ENCODE measurements around the gene COX6A1. TPM values are rescaled to one million over a fixed set of nuclear protein-coding genes. Genes with fewer than 3 reads are reported as not detected.

The COX6A1 gene
- total RNA-seq, 1 experiment from 2014 or later = 464 TPM

- ChIA-PET POLR2A (interaction anchor here (0.7 kb wide), 1 partner anchor 99 kb away, joined by 3 read pairs; the partner anchor contains the start of gene COQ5), CTCF (interaction anchor here (0.6 to 1.3 kb wide), 3 partner anchors 12 to 94 kb away, joined by 3 read pairs; no protein-coding TSS in a partner anchor)
- ATAC-seq = no peak
Measured at GRCh38 chr12:120429368-120429767, 8.5 kb upstream of the COX6A1 start.

More at GRCh38 chr12:120429368-120429767, 8.5 kb upstream of the COX6A1 start:
- BruUV-seq (replicated peaks) = no TSS peak
- intact Hi-C loops (cut with micrococcal nuclease) = loop anchor here (5.0 kb wide), 1 partner anchor 52 kb away; no protein-coding TSS in a partner anchor
- H3K79me2 ChIP-seq (ENCODE audit: insufficient read depth, low read length) = no peaks in the 10 kb centered on the region
- H4K20me1 ChIP-seq (ENCODE audit: insufficient read depth) = no peaks in the 10 kb centered on the region
- H3K27me3 ChIP-seq (ENCODE audit: insufficient read depth, low read length) = no peaks in the 10 kb centered on the region
- no peak overlapping the region for H2AFZ ChIP-seq (ENCODE audit: low read depth, low read length, poor library complexity, severe bottlenecking)
- no peak overlapping the region for H3K9ac ChIP-seq (ENCODE audit: low read length)
- no peaks in the 10 kb centered on the region for H3K36me3 ChIP-seq (ENCODE audit: control insufficient read depth in 1 of 2, insufficient read depth in 2 of 2, low read length in 2 of 2)
- RAD21 ChIA-PET (ENCODE audit: low non-redundant PET in 1 of 2, low total read pairs in 2 of 2, uncharacterized antibody in 2 of 2, unreplicated experiment in 2 of 2) = no interaction called here
- no peak overlapping the region for H3K4me2 ChIP-seq (ENCODE audit: low read length)
- no peak for TF ChIP-seq ZFX (IDR thresholded peaks at IDR 0.05)
- no peak for TF ChIP-seq RAD21 (IDR thresholded peaks at IDR 0.05; ENCODE audit: low read depth)
- TF ChIP-seq POLR2A (IDR thresholded peaks at IDR 0.05; ENCODE audit: borderline replicate concordance, extremely low read depth, insufficient read depth, insufficient read length) = no peak
- TF ChIP-seq, protein P1, sequence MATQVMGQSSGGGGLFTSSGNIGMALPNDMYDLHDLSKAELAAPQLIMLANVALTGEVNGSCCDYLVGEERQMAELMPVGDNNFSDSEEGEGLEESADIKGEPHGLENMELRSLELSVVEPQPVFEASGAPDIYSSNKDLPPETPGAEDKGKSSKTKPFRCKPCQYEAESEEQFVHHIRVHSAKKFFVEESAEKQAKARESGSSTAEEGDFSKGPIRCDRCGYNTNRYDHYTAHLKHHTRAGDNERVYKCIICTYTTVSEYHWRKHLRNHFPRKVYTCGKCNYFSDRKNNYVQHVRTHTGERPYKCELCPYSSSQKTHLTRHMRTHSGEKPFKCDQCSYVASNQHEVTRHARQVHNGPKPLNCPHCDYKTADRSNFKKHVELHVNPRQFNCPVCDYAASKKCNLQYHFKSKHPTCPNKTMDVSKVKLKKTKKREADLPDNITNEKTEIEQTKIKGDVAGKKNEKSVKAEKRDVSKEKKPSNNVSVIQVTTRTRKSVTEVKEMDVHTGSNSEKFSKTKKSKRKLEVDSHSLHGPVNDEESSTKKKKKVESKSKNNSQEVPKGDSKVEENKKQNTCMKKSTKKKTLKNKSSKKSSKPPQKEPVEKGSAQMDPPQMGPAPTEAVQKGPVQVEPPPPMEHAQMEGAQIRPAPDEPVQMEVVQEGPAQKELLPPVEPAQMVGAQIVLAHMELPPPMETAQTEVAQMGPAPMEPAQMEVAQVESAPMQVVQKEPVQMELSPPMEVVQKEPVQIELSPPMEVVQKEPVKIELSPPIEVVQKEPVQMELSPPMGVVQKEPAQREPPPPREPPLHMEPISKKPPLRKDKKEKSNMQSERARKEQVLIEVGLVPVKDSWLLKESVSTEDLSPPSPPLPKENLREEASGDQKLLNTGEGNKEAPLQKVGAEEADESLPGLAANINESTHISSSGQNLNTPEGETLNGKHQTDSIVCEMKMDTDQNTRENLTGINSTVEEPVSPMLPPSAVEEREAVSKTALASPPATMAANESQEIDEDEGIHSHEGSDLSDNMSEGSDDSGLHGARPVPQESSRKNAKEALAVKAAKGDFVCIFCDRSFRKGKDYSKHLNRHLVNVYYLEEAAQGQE (IDR thresholded peaks at IDR 0.05; ENCODE audit: low read depth) = no peak
- no peak for TF ChIP-seq CEBPB (IDR thresholded peaks at IDR 0.05; ENCODE audit: low read depth)
- TF ChIP-seq SIN3A (IDR thresholded peaks at IDR 0.05; ENCODE audit: low read depth) = no peak
- no peak for TF ChIP-seq CBX3 (IDR thresholded peaks at IDR 0.05; ENCODE audit: low read depth)
- TF ChIP-seq SRF (IDR thresholded peaks at IDR 0.05; ENCODE audit: low read depth) = no peak
- TF ChIP-seq, protein P2, sequence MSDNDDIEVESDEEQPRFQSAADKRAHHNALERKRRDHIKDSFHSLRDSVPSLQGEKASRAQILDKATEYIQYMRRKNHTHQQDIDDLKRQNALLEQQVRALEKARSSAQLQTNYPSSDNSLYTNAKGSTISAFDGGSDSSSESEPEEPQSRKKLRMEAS (IDR thresholded peaks at IDR 0.05) = no peak
- no peak for TF ChIP-seq TCF7L2 (IDR thresholded peaks at IDR 0.05; ENCODE audit: borderline replicate concordance, extremely low read depth, insufficient read depth, insufficient read length)
- TF ChIP-seq FOSL1 (IDR thresholded peaks at IDR 0.05; ENCODE audit: low read depth) = no peak
- no peak for TF ChIP-seq EZH2phosphoT487 (IDR thresholded peaks at IDR 0.05; ENCODE audit: borderline replicate concordance)
- no peak for TF ChIP-seq ZBTB33 (IDR thresholded peaks at IDR 0.05; ENCODE audit: extremely low read depth, insufficient replicate concordance, low read length)
- no peak for TF ChIP-seq POLR2AphosphoS5 (IDR thresholded peaks at IDR 0.05; ENCODE audit: low read depth, low read length)
- TF ChIP-seq, protein P3, sequence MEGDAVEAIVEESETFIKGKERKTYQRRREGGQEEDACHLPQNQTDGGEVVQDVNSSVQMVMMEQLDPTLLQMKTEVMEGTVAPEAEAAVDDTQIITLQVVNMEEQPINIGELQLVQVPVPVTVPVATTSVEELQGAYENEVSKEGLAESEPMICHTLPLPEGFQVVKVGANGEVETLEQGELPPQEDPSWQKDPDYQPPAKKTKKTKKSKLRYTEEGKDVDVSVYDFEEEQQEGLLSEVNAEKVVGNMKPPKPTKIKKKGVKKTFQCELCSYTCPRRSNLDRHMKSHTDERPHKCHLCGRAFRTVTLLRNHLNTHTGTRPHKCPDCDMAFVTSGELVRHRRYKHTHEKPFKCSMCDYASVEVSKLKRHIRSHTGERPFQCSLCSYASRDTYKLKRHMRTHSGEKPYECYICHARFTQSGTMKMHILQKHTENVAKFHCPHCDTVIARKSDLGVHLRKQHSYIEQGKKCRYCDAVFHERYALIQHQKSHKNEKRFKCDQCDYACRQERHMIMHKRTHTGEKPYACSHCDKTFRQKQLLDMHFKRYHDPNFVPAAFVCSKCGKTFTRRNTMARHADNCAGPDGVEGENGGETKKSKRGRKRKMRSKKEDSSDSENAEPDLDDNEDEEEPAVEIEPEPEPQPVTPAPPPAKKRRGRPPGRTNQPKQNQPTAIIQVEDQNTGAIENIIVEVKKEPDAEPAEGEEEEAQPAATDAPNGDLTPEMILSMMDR (IDR thresholded peaks at IDR 0.05 in 2 of 3, conservative IDR thresholded peaks at IDR 0.05 in 1 of 3; ENCODE audit: borderline replicate concordance in 1 of 3, insufficient read depth in 1 of 3, low read depth in 2 of 3, low read length in 2 of 3) = no peak
- TF ChIP-seq ATF3 (IDR thresholded peaks at IDR 0.05) = no peak
- TF ChIP-seq ZNF274 (IDR thresholded peaks at IDR 0.05; ENCODE audit: low read depth, low read length) = no peak
- TF ChIP-seq ELF1 (IDR thresholded peaks at IDR 0.05; ENCODE audit: borderline replicate concordance, low read depth) = no peak
- H3K9me2 ChIP-seq (ENCODE audit: insufficient read depth) = no peaks in the 10 kb centered on the region
- no peak overlapping the region for H3K4me3 ChIP-seq (replicated peaks in 1 of 2; ENCODE audit: low read depth in 1 of 2, low read length in 2 of 2)
- peaks cover 3 to 29% of the 10 kb centered on the region in 2 experiments; a peak in 3 of 4 replicates for H3K4me1 ChIP-seq (ENCODE audit: control insufficient read depth in 1 of 2, insufficient read depth in 2 of 2, low read length in 2 of 2)
- no peak overlapping the region for H3K27ac ChIP-seq (ENCODE audit: low read depth, low read length)
- no peaks in the 10 kb centered on the region; a peak in 1 of 4 replicates for H3K9me3 ChIP-seq (ENCODE audit: control insufficient read depth in 1 of 2, insufficient read depth in 1 of 2, low read depth in 1 of 2, low read length in 2 of 2)
- DNase-seq (ENCODE audit: low read depth, low spot score) = no peak

Data from HCT116 (cell line).